Effector memory CD8-positive, alpha-beta T cell (primary cell): Measurements from ENCODE around the gene PLCG1.

Source experiments
- ATAC-seq: fragments of 150-1000 bp; cut with Tn5 transposase; replicated peaks from 2 replicates; pipeline ENCODE4 v1.10.0; 2021; ENCODE audit warnings: mild to moderate bottlenecking, moderate library complexity
- DNase-seq, 3 experiments: peaks; one replicate each; pipeline ENCODE4 v3.0.0; 2021
- H3K27ac Mint-ChIP-seq, 2 donors: one replicate each; pipeline ENCODE4 v1.8.0; 2022; ENCODE audit warnings: mild to moderate bottlenecking in 2 of 2, mixed read lengths in 2 of 2, moderate library complexity in 2 of 2
- H3K27me3 Mint-ChIP-seq, 2 donors: one replicate each; pipeline ENCODE4 v1.8.0; 2022; ENCODE audit warnings: mixed read lengths in 2 of 2
- H3K36me3 Mint-ChIP-seq: one replicate; pipeline ENCODE4 v1.8.0; 2022; ENCODE audit warnings: mild to moderate bottlenecking, moderate library complexity, mixed read lengths; ENCODE audit not compliant: insufficient read depth
- H3K4me1 Mint-ChIP-seq, 2 donors: one replicate each; pipeline ENCODE4 v1.8.0; 2022; ENCODE audit warnings: low read depth in 2 of 2, mixed read lengths in 2 of 2
- H3K4me3 Mint-ChIP-seq, 2 donors: one replicate each; pipeline ENCODE4 v1.8.0; 2022; ENCODE audit warnings: mild to moderate bottlenecking in 2 of 2, mixed read lengths in 2 of 2, moderate library complexity in 2 of 2
- H3K9me3 Mint-ChIP-seq, 2 donors: one replicate each; pipeline ENCODE4 v1.8.0; 2022; ENCODE audit warnings: mixed read lengths in 2 of 2
- total RNA-seq, 9 experiments: gene quantifications; one replicate each; lab custom pipeline; 2026; lab: John Stamatoyannopoulos, UW

Gene PLCG1
- total RNA-seq: 85.3 to 505 (median 280) reads per million in 9 experiments

- H3K27me3 Mint-ChIP-seq: no peaks in the 10 kb centered on the region
- peak; percentile 65 to 75 (median 72) for DNase-seq
- peak within 1 kb of the TSS; percentile 96 to 97 for H3K27ac Mint-ChIP-seq
- ATAC-seq: peak; percentile 62
- H3K9me3 Mint-ChIP-seq: no peaks in the 10 kb centered on the region
- H3K4me3 Mint-ChIP-seq: peak within 1 kb of the TSS; percentile 85 to 93
- peaks cover 36% of the 10 kb centered on the region for H3K36me3 Mint-ChIP-seq
- H3K4me1 Mint-ChIP-seq: peaks cover 48 to 60% of the 10 kb centered on the region in 2 donors
These were observed at the start of gene PLCG1 for GRCh38 chr20:41136680-41137613. TSS of gene PLCG1 (plus strand) at chr20:41137543. CDS start at chr20:41137642, 99 bp downstream.

- no peaks in the 10 kb centered on the region for H3K9me3 Mint-ChIP-seq
- no peak overlapping the region for H3K4me3 Mint-ChIP-seq
- H3K27me3 Mint-ChIP-seq: no peaks in the 10 kb centered on the region
- ATAC-seq: no peak
- H3K27ac Mint-ChIP-seq: peak overlapping the region in 1 of 2 donors; percentile 30
- no peak for DNase-seq
- peaks cover 90% of the 10 kb centered on the region for H3K36me3 Mint-ChIP-seq
- H3K4me1 Mint-ChIP-seq: peaks cover 0 to 7% of the 10 kb centered on the region in 2 donors
These were observed 49.6 kb upstream of the PLCG1 start for GRCh38 chr20:41087777-41088176.

GRCh38 chr20:41089555-41089954 is 47.8 kb upstream of the PLCG1 start:
- no peak for DNase-seq
- Mint-ChIP-seq H3K27ac (peak overlapping the region in 1 of 2 donors; percentile 59), H3K4me3 (no peak overlapping the region), H3K4me1 (peaks cover 0 to 7% of the 10 kb centered on the region in 2 donors), H3K27me3 (no peaks in the 10 kb centered on the region), H3K9me3 (no peaks in the 10 kb centered on the region), H3K36me3 (peaks cover 87% of the 10 kb centered on the region)
- ATAC-seq: no peak

- DNase-seq (no peak), ATAC-seq (no peak)
- Mint-ChIP-seq H3K4me3 (no peak overlapping the region), H3K4me1 (no peaks in the 10 kb centered on the region), H3K9me3 (no peaks in the 10 kb centered on the region), H3K27ac (no peak overlapping the region), H3K27me3 (no peaks in the 10 kb centered on the region), H3K36me3 (peaks cover 83% of the 10 kb centered on the region)
These were observed 45.4 kb upstream of the PLCG1 start for GRCh38 chr20:41091927-41092326.

GRCh38 chr20:41094353-41095055 is 42.8 kb upstream of the PLCG1 start:
- Mint-ChIP-seq H3K36me3 (peaks cover 84% of the 10 kb centered on the region), H3K4me3 (no peak overlapping the region)
- ATAC-seq: peak; percentile 6

GRCh38 chr20:41095110-41095969 is 42.0 kb upstream of the PLCG1 start:
- Mint-ChIP-seq H3K27me3 (no peaks in the 10 kb centered on the region), H3K27ac (no peak overlapping the region), H3K9me3 (no peaks in the 10 kb centered on the region), H3K36me3 (peaks cover 84% of the 10 kb centered on the region), H3K4me3 (no peak overlapping the region), H3K4me1 (no peaks in the 10 kb centered on the region)
- DNase-seq (peak; percentile 46 to 51 (median 47)), ATAC-seq (peak; percentile 82)

More at GRCh38 chr20:41094353-41095055, 42.8 kb upstream of the PLCG1 start:
- H3K9me3 Mint-ChIP-seq: no peaks in the 10 kb centered on the region
- H3K4me1 Mint-ChIP-seq: no peaks in the 10 kb centered on the region
- DNase-seq: no peak
- no peak overlapping the region for H3K27ac Mint-ChIP-seq
- no peaks in the 10 kb centered on the region for H3K27me3 Mint-ChIP-seq

GRCh38 chr20:41098703-41099250 is 38.6 kb upstream of the PLCG1 start:
- Mint-ChIP-seq H3K27me3 (no peaks in the 10 kb centered on the region), H3K36me3 (peaks cover 82% of the 10 kb centered on the region), H3K9me3 (no peaks in the 10 kb centered on the region), H3K4me3 (no peak overlapping the region), H3K4me1 (no peaks in the 10 kb centered on the region), H3K27ac (peak overlapping the region in 1 of 2 donors; percentile 62)
- no peak for ATAC-seq
- no peak for DNase-seq

GRCh38 chr20:41100001-41100480 is 37.3 kb upstream of the PLCG1 start:
- ATAC-seq: no peak
- Mint-ChIP-seq H3K4me3 (no peak overlapping the region), H3K27me3 (no peaks in the 10 kb centered on the region), H3K27ac (peak overlapping the region in 1 of 2 donors; percentile 8), H3K36me3 (peaks cover 80% of the 10 kb centered on the region), H3K4me1 (no peaks in the 10 kb centered on the region), H3K9me3 (no peaks in the 10 kb centered on the region)
- no peak for DNase-seq

GRCh38 chr20:41101660-41102059 is 35.7 kb upstream of the PLCG1 start:
- no peak for ATAC-seq
- H3K4me1 Mint-ChIP-seq: no peaks in the 10 kb centered on the region
- DNase-seq: no peak
- no peaks in the 10 kb centered on the region for H3K27me3 Mint-ChIP-seq
- peaks cover 76% of the 10 kb centered on the region for H3K36me3 Mint-ChIP-seq
- no peaks in the 10 kb centered on the region for H3K9me3 Mint-ChIP-seq
- no peak overlapping the region for H3K4me3 Mint-ChIP-seq
- no peak overlapping the region for H3K27ac Mint-ChIP-seq

- Mint-ChIP-seq H3K27ac (no peak overlapping the region), H3K4me3 (no peak overlapping the region), H3K27me3 (no peaks in the 10 kb centered on the region), H3K9me3 (no peaks in the 10 kb centered on the region), H3K4me1 (no peaks in the 10 kb centered on the region), H3K36me3 (peaks cover 70% of the 10 kb centered on the region)
- no peak for DNase-seq
- no peak for ATAC-seq
These were observed 28.8 kb upstream of the PLCG1 start for GRCh38 chr20:41108531-41108930.

GRCh38 chr20:41110012-41110411 is 27.3 kb upstream of the PLCG1 start:
- no peak for DNase-seq
- H3K9me3 Mint-ChIP-seq: no peaks in the 10 kb centered on the region
- H3K4me1 Mint-ChIP-seq: no peaks in the 10 kb centered on the region
- H3K27ac Mint-ChIP-seq: no peak overlapping the region
- ATAC-seq: no peak
- H3K27me3 Mint-ChIP-seq: no peaks in the 10 kb centered on the region
- H3K36me3 Mint-ChIP-seq: peaks cover 80% of the 10 kb centered on the region
- no peak overlapping the region for H3K4me3 Mint-ChIP-seq

- no peaks in the 10 kb centered on the region for H3K27me3 Mint-ChIP-seq
- no peaks in the 10 kb centered on the region for H3K9me3 Mint-ChIP-seq
- ATAC-seq: no peak
- no peak overlapping the region for H3K4me3 Mint-ChIP-seq
- peaks cover 80% of the 10 kb centered on the region for H3K36me3 Mint-ChIP-seq
- no peak for DNase-seq
- no peaks in the 10 kb centered on the region for H3K4me1 Mint-ChIP-seq
- H3K27ac Mint-ChIP-seq: peak overlapping the region in 1 of 2 donors; percentile 12
These were observed 26.3 kb upstream of the PLCG1 start for GRCh38 chr20:41110930-41111577.
